ENCODE results near the gene SCN4B. TPM values are rescaled to one million over a fixed set of nuclear protein-coding genes. Genes with fewer than 3 reads are reported as not detected.

Gene SCN4B
- total RNA-seq, 1 donor from 2014 or later: 2.9 TPM

GRCh38 chr11:118115048-118115447 lies 37.6 kb downstream of the SCN4B start:
- Mint-ChIP-seq H3K27ac (ENCODE audit: unreplicated experiment) (no peak overlapping the region), H3K27me3 (ENCODE audit: unreplicated experiment) (peaks cover 6% of the 10 kb centered on the region), H3K36me3 (ENCODE audit: unreplicated experiment) (no peaks in the 10 kb centered on the region), H3K4me1 (ENCODE audit: low read depth, unreplicated experiment) (peaks cover 9% of the 10 kb centered on the region), H3K4me3 (ENCODE audit: unreplicated experiment) (no peak overlapping the region), H3K9me3 (ENCODE audit: unreplicated experiment) (peaks cover 6% of the 10 kb centered on the region)
- DNase-seq: no peak
- TF ChIP-seq, protein P1, sequence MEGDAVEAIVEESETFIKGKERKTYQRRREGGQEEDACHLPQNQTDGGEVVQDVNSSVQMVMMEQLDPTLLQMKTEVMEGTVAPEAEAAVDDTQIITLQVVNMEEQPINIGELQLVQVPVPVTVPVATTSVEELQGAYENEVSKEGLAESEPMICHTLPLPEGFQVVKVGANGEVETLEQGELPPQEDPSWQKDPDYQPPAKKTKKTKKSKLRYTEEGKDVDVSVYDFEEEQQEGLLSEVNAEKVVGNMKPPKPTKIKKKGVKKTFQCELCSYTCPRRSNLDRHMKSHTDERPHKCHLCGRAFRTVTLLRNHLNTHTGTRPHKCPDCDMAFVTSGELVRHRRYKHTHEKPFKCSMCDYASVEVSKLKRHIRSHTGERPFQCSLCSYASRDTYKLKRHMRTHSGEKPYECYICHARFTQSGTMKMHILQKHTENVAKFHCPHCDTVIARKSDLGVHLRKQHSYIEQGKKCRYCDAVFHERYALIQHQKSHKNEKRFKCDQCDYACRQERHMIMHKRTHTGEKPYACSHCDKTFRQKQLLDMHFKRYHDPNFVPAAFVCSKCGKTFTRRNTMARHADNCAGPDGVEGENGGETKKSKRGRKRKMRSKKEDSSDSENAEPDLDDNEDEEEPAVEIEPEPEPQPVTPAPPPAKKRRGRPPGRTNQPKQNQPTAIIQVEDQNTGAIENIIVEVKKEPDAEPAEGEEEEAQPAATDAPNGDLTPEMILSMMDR (IDR thresholded peaks at IDR 0.05; ENCODE audit: partially characterized antibody, unreplicated experiment): no peak

DNA sequence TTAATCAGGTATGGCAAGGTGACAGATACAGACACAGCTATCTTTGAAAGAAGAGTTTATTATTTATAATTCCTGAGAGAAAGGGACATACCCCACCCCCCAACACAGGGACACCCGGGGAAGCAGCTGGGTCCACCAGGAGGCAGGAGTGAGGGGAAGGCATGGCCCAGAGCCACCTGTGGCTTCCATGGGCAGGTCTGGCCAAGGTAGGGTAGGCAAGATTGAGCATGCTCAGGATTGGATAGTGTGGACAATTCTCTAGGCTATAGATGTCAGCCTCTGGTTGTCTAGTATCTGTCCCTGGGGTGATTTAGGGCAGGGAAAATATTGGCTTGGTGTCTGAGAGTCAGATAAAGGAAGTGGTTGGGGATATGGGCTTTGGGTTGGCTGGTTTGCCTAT lies 38.4 kb downstream of the SCN4B start:
- Mint-ChIP-seq H3K9me3 (ENCODE audit: unreplicated experiment) (peaks cover 6% of the 10 kb centered on the region), H3K4me1 (ENCODE audit: low read depth, unreplicated experiment) (peaks cover 9% of the 10 kb centered on the region), H3K27ac (ENCODE audit: unreplicated experiment) (no peak overlapping the region), H3K4me3 (ENCODE audit: unreplicated experiment) (no peak overlapping the region), H3K36me3 (ENCODE audit: unreplicated experiment) (no peaks in the 10 kb centered on the region), H3K27me3 (ENCODE audit: unreplicated experiment) (peaks cover 7% of the 10 kb centered on the region)
- no peak for DNase-seq
- TF ChIP-seq, protein P1 (IDR thresholded peaks at IDR 0.05; ENCODE audit: partially characterized antibody, unreplicated experiment): no peak

GRCh38 chr11:118112711-118113430 lies 39.8 kb downstream of the SCN4B start:
- Mint-ChIP-seq H3K27me3 (ENCODE audit: unreplicated experiment) (peaks cover 5% of the 10 kb centered on the region), H3K27ac (ENCODE audit: unreplicated experiment) (no peak overlapping the region), H3K4me3 (ENCODE audit: unreplicated experiment) (no peak overlapping the region), H3K36me3 (ENCODE audit: unreplicated experiment) (no peaks in the 10 kb centered on the region), H3K4me1 (ENCODE audit: low read depth, unreplicated experiment) (peaks cover 3% of the 10 kb centered on the region), H3K9me3 (ENCODE audit: unreplicated experiment) (peaks cover 6% of the 10 kb centered on the region)
- DNase-seq: no peak
- TF ChIP-seq, protein P1 (IDR thresholded peaks at IDR 0.05; ENCODE audit: partially characterized antibody, unreplicated experiment): no peak

GRCh38 chr11:118111744-118112035 lies 40.9 kb downstream of the SCN4B start:
- Mint-ChIP-seq H3K27ac (ENCODE audit: unreplicated experiment) (no peak overlapping the region), H3K9me3 (ENCODE audit: unreplicated experiment) (peaks cover 9% of the 10 kb centered on the region)

More at GRCh38 chr11:118111744-118112035, 40.9 kb downstream of the SCN4B start:
- Mint-ChIP-seq H3K36me3 (ENCODE audit: unreplicated experiment) (no peaks in the 10 kb centered on the region), H3K4me1 (ENCODE audit: low read depth, unreplicated experiment) (no peaks in the 10 kb centered on the region), H3K27me3 (ENCODE audit: unreplicated experiment) (peaks cover 8% of the 10 kb centered on the region), H3K4me3 (ENCODE audit: unreplicated experiment) (no peak overlapping the region)
- TF ChIP-seq, protein P1 (IDR thresholded peaks at IDR 0.05; ENCODE audit: partially characterized antibody, unreplicated experiment): no peak
- no peak for DNase-seq

Measured in glutamatergic neuron (in vitro differentiated cells).